Activated CD8-positive, alpha-beta memory T cell treated with anti-CD3 and anti-CD28 coated beads, Interleukin-2, amount 50 U/mL, for 4 hours (primary cell): ENCODE data around the gene PPIH.
"Not testable (repeated sequence)": the region's sequence is repeated elsewhere in the genome, so short reads cannot be mapped to it uniquely, and the experiment has no call there.

Source experiments
- DNase-seq: peaks from one replicate; pipeline ENCODE4 v3.0.0-alpha.2; 2020

Gene PPIH

GRCh38 chr1:42682739-42683531 lies 24.7 kb downstream of the PPIH start:
- peak; percentile 70 for DNase-seq

GRCh38 chr1:42684139-42684538 lies 25.9 kb downstream of the PPIH start:
- no peak for DNase-seq

- DNase-seq = no peak
Measured at GRCh38 chr1:42686418-42686817, 28.2 kb downstream of the PPIH start.

- DNase-seq = no peak
Measured at GRCh38 chr1:42689912-42690311, 31.7 kb downstream of the PPIH start.

- DNase-seq = no peak
Measured at GRCh38 chr1:42690477-42691156, 32.4 kb downstream of the PPIH start.

GRCh38 chr1:42691157-42691498 lies 32.9 kb downstream of the PPIH start:
- no peak for DNase-seq

GRCh38 chr1:42692461-42692860 lies 34.2 kb downstream of the PPIH start:
- no peak for DNase-seq

- DNase-seq = no peak
Measured at GRCh38 chr1:42692911-42693310, 34.7 kb downstream of the PPIH start.

GRCh38 chr1:42698081-42698813 lies 40.0 kb downstream of the PPIH start:
- DNase-seq = no peak

GRCh38 chr1:42700006-42700405 lies 41.8 kb downstream of the PPIH start:
- DNase-seq = no peak

GRCh38 chr1:42703888-42704464 lies 45.8 kb downstream of the PPIH start:
- DNase-seq = no peak

- not testable (repeated sequence) for DNase-seq
Measured at GRCh38 chr1:42712808-42713207, 54.6 kb downstream of the PPIH start.

GRCh38 chr1:42713293-42713692 lies 55.1 kb downstream of the PPIH start:
- no peak for DNase-seq

- DNase-seq = not testable (repeated sequence)
Measured at GRCh38 chr1:42714441-42714840, 56.2 kb downstream of the PPIH start.

GRCh38 chr1:42720868-42721267 lies 62.6 kb downstream of the PPIH start:
- DNase-seq = no peak

GRCh38 chr1:42721926-42722325 lies 63.7 kb downstream of the PPIH start:
- DNase-seq = no peak

GRCh38 chr1:42722403-42722802 lies 64.2 kb downstream of the PPIH start:
- not testable (repeated sequence) for DNase-seq

GRCh38 chr1:42723511-42723910 lies 65.3 kb downstream of the PPIH start:
- DNase-seq = no peak

GRCh38 chr1:42725820-42726219 lies 67.6 kb downstream of the PPIH start:
- not testable (repeated sequence) for DNase-seq
